HG02973 (cell line): ENCODE data around the gene PRKCA.

Experiments
- ATAC-seq: cut with Tn5 transposase; IDR thresholded peaks from one replicate; pipeline ENCODE4 v1.9.1; 2021; ENCODE audit warnings: moderate library complexity; ENCODE audit not compliant: unreplicated experiment

PRKCA gene

GRCh38 chr17:66632731-66633130 lies 330.3 kb downstream of the PRKCA start:
- ATAC-seq = no peak

DNA sequence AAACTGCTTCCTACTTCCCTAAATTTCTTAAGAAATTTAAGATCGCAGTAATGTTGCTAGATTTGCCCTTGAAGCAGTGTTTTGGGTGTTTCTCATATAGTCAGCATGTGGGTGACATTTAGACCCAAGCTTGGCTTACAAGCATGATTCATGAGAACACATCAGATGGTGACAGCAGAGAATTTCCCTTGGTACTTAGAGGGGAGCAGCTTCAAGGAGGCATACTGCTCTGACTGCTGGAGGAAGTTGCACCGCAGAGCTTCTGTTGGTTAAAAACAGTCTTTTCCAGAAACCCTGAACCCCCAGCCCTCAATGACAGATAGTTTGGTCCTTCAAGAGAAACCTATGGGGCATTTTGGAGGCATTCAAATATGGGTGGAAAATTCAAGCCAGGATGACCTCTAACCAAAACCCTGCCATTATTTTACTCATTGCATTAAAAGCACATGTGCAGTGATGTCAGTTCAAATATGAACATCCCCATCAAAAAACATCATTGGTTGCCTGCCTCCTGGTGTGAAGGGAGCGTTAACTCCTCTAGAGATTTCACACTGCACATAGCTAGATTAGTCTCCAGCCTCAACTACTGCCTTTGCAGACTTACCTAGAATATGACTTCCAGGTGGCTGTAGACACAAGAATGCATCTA lies 331.0 kb downstream of the PRKCA start:
- ATAC-seq = no peak

- no peak for ATAC-seq
These were observed 331.8 kb downstream of the PRKCA start for GRCh38 chr17:66634193-66634592.

GRCh38 chr17:66635386-66636045 lies 333.1 kb downstream of the PRKCA start:
- ATAC-seq = no peak

- no peak for ATAC-seq
These were observed 333.7 kb downstream of the PRKCA start for GRCh38 chr17:66636111-66636510.

DNA sequence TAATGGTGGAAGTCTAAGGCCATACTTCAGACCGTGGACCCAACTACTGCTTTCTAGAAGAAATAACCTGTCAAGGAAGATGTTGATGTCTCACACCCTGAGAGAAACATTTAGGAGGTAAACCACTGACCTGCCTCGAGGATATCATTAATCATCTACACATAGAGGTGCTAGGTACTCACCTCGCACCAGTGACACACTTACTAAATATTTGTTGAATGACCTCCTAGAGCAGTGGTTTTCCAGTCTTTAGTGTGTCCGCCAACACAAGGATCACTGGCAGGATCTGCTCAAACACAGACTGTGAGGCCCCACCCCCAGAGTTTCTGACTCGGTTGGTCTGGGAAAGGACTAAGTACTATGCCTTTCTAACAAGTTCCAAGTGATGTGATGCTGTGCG lies 335.1 kb downstream of the PRKCA start:
- ATAC-seq = no peak

- no peak for ATAC-seq
These were observed 336.5 kb downstream of the PRKCA start for GRCh38 chr17:66638707-66639479.

GRCh38 chr17:66643815-66644710 lies 341.6 kb downstream of the PRKCA start:
- no peak for ATAC-seq

DNA sequence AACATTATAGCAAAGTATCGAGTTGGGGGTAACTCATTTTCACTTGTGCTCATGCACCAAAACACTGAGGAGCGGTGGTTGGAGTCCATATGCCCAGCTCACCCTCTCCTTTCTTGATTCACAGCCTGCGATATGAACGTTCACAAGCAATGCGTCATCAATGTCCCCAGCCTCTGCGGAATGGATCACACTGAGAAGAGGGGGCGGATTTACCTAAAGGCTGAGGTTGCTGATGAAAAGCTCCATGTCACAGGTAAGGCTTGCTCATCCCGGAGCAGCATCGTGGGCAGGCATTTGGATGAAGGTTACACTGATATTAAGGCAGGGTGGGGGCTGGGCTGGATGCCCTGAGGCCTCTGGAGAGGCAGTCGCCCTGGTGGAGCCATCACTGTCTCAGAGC lies 342.8 kb downstream of the PRKCA start:
- ATAC-seq = no peak

GRCh38 chr17:66647391-66647983 lies 345.1 kb downstream of the PRKCA start:
- no peak for ATAC-seq

GRCh38 chr17:66649818-66650543 lies 347.6 kb downstream of the PRKCA start:
- no peak for ATAC-seq

- no peak for ATAC-seq
These were observed 348.1 kb downstream of the PRKCA start for GRCh38 chr17:66650544-66650877.

- no peak for ATAC-seq
These were observed 350.6 kb downstream of the PRKCA start for GRCh38 chr17:66652840-66653507.

GRCh38 chr17:66654106-66654740 lies 351.8 kb downstream of the PRKCA start:
- no peak for ATAC-seq

GRCh38 chr17:66654764-66655163 lies 352.4 kb downstream of the PRKCA start:
- ATAC-seq = no peak

GRCh38 chr17:66655461-66655860 lies 353.0 kb downstream of the PRKCA start:
- no peak for ATAC-seq

DNA sequence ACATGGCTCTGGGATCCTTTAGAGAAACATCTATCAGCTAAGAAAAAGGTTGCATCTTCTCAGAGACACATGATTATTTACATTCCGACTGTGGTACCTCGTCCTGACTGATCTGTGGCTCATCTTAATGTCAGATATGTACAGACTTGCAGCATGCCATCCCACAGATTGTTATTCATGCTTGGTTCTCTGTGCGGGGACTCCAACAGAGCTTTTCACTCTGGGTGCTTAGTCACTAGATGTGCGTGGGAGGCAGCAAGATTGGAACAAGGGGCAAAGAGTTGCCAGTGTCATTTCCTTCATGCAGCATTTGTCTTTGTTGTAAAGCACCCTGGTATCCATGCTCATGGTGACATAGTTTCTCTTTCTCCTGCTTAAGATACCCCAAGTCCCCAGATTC lies 353.4 kb downstream of the PRKCA start:
- no peak for ATAC-seq

DNA sequence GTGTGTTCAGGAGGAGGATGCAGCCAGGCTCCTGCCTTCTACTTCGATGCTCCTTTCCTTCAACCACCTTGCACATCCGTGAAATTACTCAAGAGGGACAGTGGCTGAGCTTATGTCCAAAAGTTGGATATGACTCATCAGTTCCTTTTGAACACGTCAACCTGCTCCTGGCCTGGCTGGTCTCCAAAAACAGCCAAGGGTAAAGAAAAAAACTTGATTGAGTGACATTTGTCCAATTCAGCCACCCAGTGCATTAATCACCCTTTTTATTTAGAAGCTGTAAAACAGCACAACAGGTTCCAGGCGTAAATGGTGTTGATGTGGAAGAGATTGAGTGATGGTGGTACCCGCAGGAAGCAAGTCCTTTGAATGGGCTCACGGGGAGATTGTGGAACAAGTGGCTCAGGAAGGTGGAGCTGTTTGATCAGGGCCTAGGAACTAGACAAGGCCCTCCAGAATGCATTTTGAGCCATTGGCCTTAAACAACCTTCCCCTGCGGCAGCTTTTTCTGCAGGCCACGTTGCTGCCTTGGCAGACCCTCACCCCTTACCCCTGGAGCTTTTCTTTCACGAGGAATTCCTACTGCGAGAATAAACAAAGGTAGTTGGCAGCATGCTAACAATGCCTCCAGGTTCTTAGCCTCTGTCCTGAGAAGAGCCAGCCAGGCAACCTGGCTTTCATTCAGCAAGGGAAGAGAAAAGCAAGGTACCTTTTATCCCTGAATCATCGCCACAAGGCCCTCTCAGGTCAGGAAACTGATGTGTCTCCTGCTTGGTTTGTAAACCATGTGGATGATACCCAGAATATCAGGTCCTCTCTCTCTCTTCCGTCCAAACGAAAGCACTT lies 359.2 kb downstream of the PRKCA start:
- ATAC-seq = no peak
